ENCODE results near the gene CLIC1. TPM values are rescaled to one million over a fixed set of nuclear protein-coding genes. Genes with fewer than 3 reads are reported as not detected.

CLIC1 gene
- polyA plus RNA-seq, 2 of the 4 experiments (the other 2 are of a cell fraction), result 249 to 346 TPM

GRCh38 chr6:31689249-31690110, 46.9 kb downstream of the CLIC1 start:
- H3K9me3 ChIP-seq, result no peaks in the 10 kb centered on the region
- peak in 1 of 2 experiments; percentile 70; a peak in 3 of 6 replicates for ATAC-seq
- no peak for DNase-seq (ENCODE audit: low read depth in 1 of 2, low spot score in 1 of 2)
- no peak overlapping the region for H3K27ac ChIP-seq
- ChIA-PET POLR2A (no interaction called here), CTCF (interaction anchor here (0.6 to 2.5 kb wide), 6 partner anchors 8 to 140 kb away, joined by 3 to 9 read pairs (median 4); partner anchors contain the start of genes ABHD16A, LY6G5B and LY6G5C)
- TF ChIP-seq CTCF (IDR thresholded peaks at IDR 0.05) (peak; percentile 18; the same call in 1 of the 3 replicates), ELK1 (IDR thresholded peaks at IDR 0.05; ENCODE audit: low read depth, low read length) (no peak), TFCP2L1 (CRISPR knock-in tag; IDR thresholded peaks at IDR 0.05) (no peak)
- no peak for FAIRE-seq
- no peaks in the 10 kb centered on the region; the same call in 2 of the 3 replicates for H3K4me1 ChIP-seq
- WGBS (ENCODE audit: missing lambda C conversion rate), result 87% methylated on average over 9 of the region's 11 CpGs
- no peak overlapping the region for H3K4me2 ChIP-seq
- H3K4me3 ChIP-seq, result no peak overlapping the region

- no peak for TF ChIP-seq ZNF302 (CRISPR knock-in tag; IDR thresholded peaks at IDR 0.05)
- TF ChIP-seq FOSB (CRISPR knock-in tag; IDR thresholded peaks at IDR 0.05), result no peak
- no peak for TF ChIP-seq FOXS1 (CRISPR knock-in tag; IDR thresholded peaks at IDR 0.05)
- TF ChIP-seq RFX5 (IDR thresholded peaks at IDR 0.05), result no peak
- TF ChIP-seq CHD4 (IDR thresholded peaks at IDR 0.05; ENCODE audit: borderline replicate concordance), result no peak
- no peak for TF ChIP-seq MAX (IDR thresholded peaks at IDR 0.05)
- no peak for TF ChIP-seq ZSCAN20 (CRISPR knock-in tag; IDR thresholded peaks at IDR 0.05)
- TF ChIP-seq RCOR1 (IDR thresholded peaks at IDR 0.05; ENCODE audit: low read depth, low read length), result no peak
- TF ChIP-seq TP53 (CRISPR knock-in tag; IDR thresholded peaks at IDR 0.05), result no peak
- TF ChIP-seq KDM5A (IDR thresholded peaks at IDR 0.05), result no peak
- no peak for TF ChIP-seq EP300 (IDR thresholded peaks at IDR 0.05)
- TF ChIP-seq HOXB13 (CRISPR knock-in tag; IDR thresholded peaks at IDR 0.05; ENCODE audit: low read depth), result no peak
- TF ChIP-seq CEBPB (IDR thresholded peaks at IDR 0.05), result no peak
- no peak for TF ChIP-seq CTCF (IDR thresholded peaks at IDR 0.05)
- no peak for TF ChIP-seq NPAS2 (CRISPR knock-in tag; IDR thresholded peaks at IDR 0.05; ENCODE audit: borderline replicate concordance)
- 89% methylated on average over 12 of the region's 14 CpGs for WGBS (ENCODE audit: missing lambda C conversion rate)
- ATAC-seq (no peak), DNase-seq (ENCODE audit: low read depth in 1 of 2, low spot score in 1 of 2) (no peak), FAIRE-seq (no peak)
- Histone ChIP-seq H3K27ac (no peak overlapping the region), H3K4me3 (no peak overlapping the region), H3K4me1 (no peaks in the 10 kb centered on the region; the same call in 2 of the 3 replicates), H3K9me3 (no peaks in the 10 kb centered on the region), H3K4me2 (no peak overlapping the region)
- ChIA-PET CTCF (interaction anchor here (1.6 to 2.5 kb wide), 4 partner anchors 16 to 142 kb away, joined by 6 to 9 read pairs (median 8); partner anchors contain the start of gene ABHD16A), POLR2A (no interaction called here)
Observed at GRCh38 chr6:31687860-31688693, 48.3 kb downstream of the CLIC1 start.

All from A549 (cell line).